ENCODE data around the gene GGT6. TPM values are rescaled to one million over a fixed set of nuclear protein-coding genes. Genes with fewer than 3 reads are reported as not detected.

Gene GGT6
- total RNA-seq, 1 experiment from 2014 or later: not detected

GRCh38 chr17:4533523-4534504 is 26.6 kb downstream of the GGT6 start:
- H3K9me2 ChIP-seq (replicated peaks; ENCODE audit: low read length): no peaks in the 10 kb centered on the region
- intact Hi-C loops (cut with micrococcal nuclease): loop anchor here (10.0 kb wide), 1 partner anchor 109 kb away; no protein-coding TSS in a partner anchor

GRCh38 chr17:4532860-4533522 is 27.4 kb downstream of the GGT6 start:
- Histone ChIP-seq H3K4me3 (ENCODE audit: low read length) (no peak overlapping the region), H3K36me3 (ENCODE audit: low read depth, low read length) (no peaks in the 10 kb centered on the region), H3K4me2 (ENCODE audit: low read length) (no peak overlapping the region), H3K9ac (ENCODE audit: low read length) (no peak overlapping the region), H3F3A (ENCODE audit: low read length, unreplicated experiment) (no peaks in the 10 kb centered on the region), H2AFZ (ENCODE audit: low read length) (no peak overlapping the region), H3K4me1 (ENCODE audit: insufficient read depth, low read length) (peaks cover 8% of the 10 kb centered on the region; the same call in 1 of the 2 replicates), H3K27ac (ENCODE audit: low read length) (no peak overlapping the region), H4K20me1 (ENCODE audit: low read length) (no peaks in the 10 kb centered on the region; the same call in 1 of the 2 replicates), H3K9me3 (ENCODE audit: low read length) (no peaks in the 10 kb centered on the region), H3K9me2 (replicated peaks; ENCODE audit: low read length) (no peaks in the 10 kb centered on the region), H3K79me2 (ENCODE audit: low read length) (no peaks in the 10 kb centered on the region), H3K27me3 (ENCODE audit: low read length) (no peaks in the 10 kb centered on the region)
- intact Hi-C loops (cut with micrococcal nuclease): loop anchor here (10.0 kb wide), 1 partner anchor 108 kb away; no protein-coding TSS in a partner anchor
- ATAC-seq (no peak), DNase-seq (no peak)
- TF ChIP-seq CTCF (conservative IDR thresholded peaks at IDR 0.05; ENCODE audit: low read depth, low read length) (no peak), EZH2phosphoT487 (IDR thresholded peaks at IDR 0.05; ENCODE audit: borderline replicate concordance, low read length) (no peak), EZH2 (IDR thresholded peaks at IDR 0.05; ENCODE audit: low read length, unreplicated experiment) (no peak)
- CTCF ChIA-PET: no interaction called here
- POLR2A ChIA-PET (ENCODE audit: unreplicated experiment): no interaction called here
- BruUV-seq (replicated peaks): no TSS peak

More at GRCh38 chr17:4533523-4534504, 26.6 kb downstream of the GGT6 start:
- no peak overlapping the region for H3K9ac ChIP-seq (ENCODE audit: low read length)
- no peaks in the 10 kb centered on the region for H3K79me2 ChIP-seq (ENCODE audit: low read length)
- no peaks in the 10 kb centered on the region for H3F3A ChIP-seq (ENCODE audit: low read length, unreplicated experiment)
- peaks cover 8% of the 10 kb centered on the region; the same call in 1 of the 2 replicates for H3K4me1 ChIP-seq (ENCODE audit: insufficient read depth, low read length)
- ChIA-PET POLR2A (ENCODE audit: unreplicated experiment) (no interaction called here), CTCF (no interaction called here)
- no TSS peak for BruUV-seq (replicated peaks)
- peak; percentile 60 for ATAC-seq
- TF ChIP-seq EZH2phosphoT487 (IDR thresholded peaks at IDR 0.05; ENCODE audit: borderline replicate concordance, low read length) (no peak), EZH2 (IDR thresholded peaks at IDR 0.05; ENCODE audit: low read length, unreplicated experiment) (no peak), CTCF (conservative IDR thresholded peaks at IDR 0.05; ENCODE audit: low read depth, low read length) (no peak)
- H3K4me2 ChIP-seq (ENCODE audit: low read length): peak overlapping the region; percentile 21; the same call in 1 of the 2 replicates
- H3K4me3 ChIP-seq (ENCODE audit: low read length): no peak overlapping the region
- DNase-seq: peak; percentile 50
- no peaks in the 10 kb centered on the region for H3K9me3 ChIP-seq (ENCODE audit: low read length)
- H4K20me1 ChIP-seq (ENCODE audit: low read length): no peaks in the 10 kb centered on the region; the same call in 1 of the 2 replicates
- no peaks in the 10 kb centered on the region for H3K36me3 ChIP-seq (ENCODE audit: low read depth, low read length)
- H3K27ac ChIP-seq (ENCODE audit: low read length): no peak overlapping the region
- H3K27me3 ChIP-seq (ENCODE audit: low read length): no peaks in the 10 kb centered on the region
- H2AFZ ChIP-seq (ENCODE audit: low read length): no peak overlapping the region

Data from PC-3 (cell line).